Stimulated activated CD8-positive, alpha-beta memory T cell treated with anti-CD3 and anti-CD28 coated beads, Interleukin-15, amount 100 ng/mL, for 4 hours (primary cell): ENCODE data around the gene CNTFR.

Experiments
- DNase-seq, 2 donors: peaks; one replicate each; pipeline ENCODE4 v3.0.0-alpha.2; 2020; ENCODE audit warnings: low read depth in 2 of 2

The CNTFR gene

GRCh38 chr9:34590381-34591247 lies 1.1 kb upstream of the CNTFR start:
- no peak for DNase-seq

GRCh38 chr9:34588671-34589635 lies 571 bp downstream of the CNTFR start:
- DNase-seq: no peak

- DNase-seq: no peak
Observed at GRCh38 chr9:34587271-34587670, 2.3 kb downstream of the CNTFR start.

- no peak for DNase-seq
Observed at GRCh38 chr9:34585946-34586669, 3.4 kb downstream of the CNTFR start.

GRCh38 chr9:34584970-34585369 lies 4.6 kb downstream of the CNTFR start:
- DNase-seq: no peak

- no peak for DNase-seq
Observed at GRCh38 chr9:34582787-34583186, 6.7 kb downstream of the CNTFR start.

- no peak for DNase-seq
Observed at GRCh38 chr9:34581318-34581717, 8.2 kb downstream of the CNTFR start.

- no peak for DNase-seq
Observed at GRCh38 chr9:34580358-34580757, 9.2 kb downstream of the CNTFR start.

GRCh38 chr9:34579808-34580163 lies 9.7 kb downstream of the CNTFR start:
- no peak for DNase-seq

- DNase-seq: no peak
Observed at GRCh38 chr9:34579104-34579807, 10.3 kb downstream of the CNTFR start.

GRCh38 chr9:34578241-34579103 lies 11.1 kb downstream of the CNTFR start:
- DNase-seq: no peak

- DNase-seq: no peak
Observed at GRCh38 chr9:34577400-34578240, 11.9 kb downstream of the CNTFR start.

GRCh38 chr9:34576597-34577399 lies 12.7 kb downstream of the CNTFR start:
- no peak for DNase-seq

- DNase-seq: no peak
Observed at GRCh38 chr9:34575862-34576596, 13.5 kb downstream of the CNTFR start.

GRCh38 chr9:34575241-34575640 lies 14.3 kb downstream of the CNTFR start:
- DNase-seq: no peak

GRCh38 chr9:34574571-34574970 lies 15.0 kb downstream of the CNTFR start:
- DNase-seq: no peak

- no peak for DNase-seq
Observed at GRCh38 chr9:34573599-34574325, 15.8 kb downstream of the CNTFR start.
